HepG2 (cell line): ENCODE measurements around the gene SWI5. TPM values are rescaled to one million over a fixed set of nuclear protein-coding genes. Genes with fewer than 3 reads are reported as not detected.

ENCODE experiments used
- ATAC-seq: fragments of 200-7000 bp; cut with Tn5 transposase; 3 replicates; pipeline ENCODE4 v1.9.1; 2020; ENCODE audit warnings: mild to moderate bottlenecking, moderate library complexity
- Bru-seq: library from RNA; stranded (reverse); fragments of 400-500 nt; gene quantifications from one replicate; lab custom pipeline; 2021; lab: Mats Ljungman, UMichigan
- BruChase-seq, 2 experiments: library from RNA; stranded (reverse); fragments of 400-500 nt; gene quantifications; one replicate each; lab custom pipeline; 2021; lab: Mats Ljungman, UMichigan
- BruUV-seq: library from RNA; stranded (reverse); fragments of 400-500 nt; replicated peaks from 2 replicates; lab custom pipeline; 2021; lab: Mats Ljungman, UMichigan
- CTCF ChIA-PET: fragments of 300-600 bp; formaldehyde crosslinking; extraction: SDS; loops from one replicate; lab custom pipeline; 2021; ENCODE audit warnings: low total read pairs, inconsistent platforms, low intra/inter-chr PET ratio; lab: Yijun Ruan, JAX
- POLR2A ChIA-PET: fragments of 350-600 bp; sonication (Branson Sonifier 250); formaldehyde crosslinking; loops from one replicate; lab custom pipeline; 2020; ENCODE audit warnings: antibody characterized with exemption, inconsistent platforms; lab: Yijun Ruan, JAX
- DNase-seq: peaks from one replicate; pipeline ENCODE4 v3.0.0-alpha.2; 2015; ENCODE audit warnings: low spot score
- FAIRE-seq: peaks from 3 replicates; lab custom pipeline; 2011; peaks lifted over from hg19 to GRCh38; lab: Jason Lieb, UNC
- H2AFZ ChIP-seq: one replicate; pipeline ENCODE4 v1.6.1; 2011; ENCODE audit warnings: low read length, inconsistent platforms
- H3K27ac ChIP-seq: fragments of 300-600 bp; 3 replicates; pipeline ENCODE4 v1.8.0; 2011; ENCODE audit warnings: mixed run types, mild to moderate bottlenecking, mixed read lengths, low read length, inconsistent platforms; ENCODE audit not compliant: insufficient read depth; ENCODE audit errors: extremely low read length
- H3K27me3 ChIP-seq, 2 experiments: fragments of 200-600 bp in 1 of 2; 2 replicates in 1 of 2; 3 replicates in 1 of 2; pipeline versions ENCODE4 v1.6.0 to v1.8.0; 2011; ENCODE audit warnings: low read length in 2 of 2, mild to moderate bottlenecking in 2 of 2, moderate library complexity in 2 of 2, inconsistent platforms in 1 of 2; ENCODE audit not compliant: insufficient read depth in 2 of 2, control insufficient read depth in 1 of 2
- H3K36me3 ChIP-seq, 2 experiments: fragments of 200-600 bp in 1 of 2; replicated peaks in 1 of 2; 2 replicates in 1 of 2; 3 replicates in 1 of 2; pipeline versions ENCODE4 v1.5.1 to v1.8.0; 2011; ENCODE audit warnings: low read length in 2 of 2, inconsistent platforms in 1 of 2; ENCODE audit not compliant: insufficient read depth in 2 of 2, control insufficient read depth in 1 of 2
- H3K4me1 ChIP-seq: 2 replicates; pipeline ENCODE4 v1.5.1; 2012; ENCODE audit warnings: low read length, inconsistent platforms; ENCODE audit not compliant: insufficient read depth
- H3K4me2 ChIP-seq: 2 replicates; pipeline ENCODE4 v1.6.0; 2011; ENCODE audit warnings: low read depth, low read length, inconsistent platforms
- H3K4me3 ChIP-seq, 3 experiments: fragments of 200-600 bp in 1 of 3; sonication (generic), shearing (Covaris generic) in 1 of 3; replicated peaks in 1 of 3; 2 replicates each; pipeline ENCODE4 v1.5.1; 2011 to 2016; ENCODE audit warnings: low read length in 3 of 3, inconsistent platforms in 2 of 3, low read depth in 2 of 3, mild to moderate bottlenecking in 2 of 3, control low read depth in 1 of 3, mixed read lengths in 1 of 3; ENCODE audit not compliant: insufficient read depth in 1 of 3
- H3K79me2 ChIP-seq: one replicate; pipeline ENCODE4 v1.6.1; 2011; ENCODE audit warnings: low read length, inconsistent platforms; ENCODE audit not compliant: insufficient read depth
- H3K9ac ChIP-seq: 2 replicates; pipeline ENCODE4 v1.6.0; 2011; ENCODE audit warnings: mild to moderate bottlenecking, low read depth, low read length, inconsistent platforms; ENCODE audit not compliant: insufficient read depth
- H3K9me3 ChIP-seq: 2 replicates; pipeline ENCODE4 v1.5.1; 2012; ENCODE audit warnings: mild to moderate bottlenecking, low read length
- H4K20me1 ChIP-seq: 2 replicates; pipeline ENCODE4 v1.6.0; 2011; ENCODE audit warnings: inconsistent platforms, mild to moderate bottlenecking, low read length, moderate library complexity; ENCODE audit not compliant: insufficient read depth
- ARID4A ChIP-seq: sonication (generic); formaldehyde crosslinking; IDR thresholded peaks from 2 replicates; pipeline ENCODE4 v1.5.0; 2020; ENCODE audit warnings: mild to moderate bottlenecking, missing genetic modification reagents, borderline replicate concordance
- HNF1B ChIP-seq: sonication (generic); formaldehyde crosslinking; IDR thresholded peaks from 2 replicates; pipeline ENCODE4 v1.5.1; 2020; ENCODE audit warnings: mild to moderate bottlenecking, moderate library complexity, missing genetic modification reagents
- KDM3A ChIP-seq: IDR thresholded peaks from 2 replicates; pipeline ENCODE4 v1.6.1; 2018; ENCODE audit warnings: low read depth, missing compliant biosample characterization
- MLX ChIP-seq: IDR thresholded peaks from 2 replicates; pipeline ENCODE4 v1.6.1; 2016
- NFKBIZ ChIP-seq: IDR thresholded peaks from 2 replicates; pipeline ENCODE4 v1.6.1; 2018; ENCODE audit warnings: missing genetic modification reagents, missing compliant biosample characterization
- SALL2 ChIP-seq: sonication (generic); formaldehyde crosslinking; IDR thresholded peaks from 2 replicates; pipeline ENCODE4 v1.8.1; 2023; ENCODE audit warnings: mild to moderate bottlenecking, missing genetic modification reagents, inconsistent platforms
- SOX6 ChIP-seq, 2 experiments: fragments of 450-650 bp in 1 of 2; sonication (generic) in 1 of 2; formaldehyde crosslinking in 1 of 2; IDR thresholded peaks; 2 replicates each; pipeline versions ENCODE4 v1.4.0 to v1.6.1; 2017 to 2020; ENCODE audit warnings: antibody characterized with exemption in 1 of 2, mild to moderate bottlenecking in 1 of 2, missing genetic modification reagents in 1 of 2
- ZNF101 ChIP-seq: sonication (generic); formaldehyde crosslinking; IDR thresholded peaks from 2 replicates; pipeline ENCODE4 v1.4.0; 2020; ENCODE audit warnings: mild to moderate bottlenecking, low read depth, missing genetic modification reagents, borderline replicate concordance
- ZNF709 ChIP-seq: sonication (generic); formaldehyde crosslinking; IDR thresholded peaks from 2 replicates; pipeline ENCODE4 v1.5.0; 2020; ENCODE audit warnings: mild to moderate bottlenecking, missing genetic modification reagents
- ZNF746 ChIP-seq: sonication (generic); formaldehyde crosslinking; IDR thresholded peaks from 2 replicates; pipeline ENCODE4 v1.8.0; 2022; ENCODE audit warnings: mild to moderate bottlenecking, missing genetic modification reagents
- WGBS: methylation state at CpG from one replicate; pipeline ENCODE4 v1.1.6; 2017; ENCODE audit warnings: low lambda C conversion rate; 5-methylcytosine and 5-hydroxymethylcytosine counted together
- in situ Hi-C: cut with HindIII; loops from 2 replicates; pipeline ENCODE4 v1.10.0; 2017; ENCODE audit warnings: low pct_unique_long_range_greater_than_20kb; ENCODE audit not compliant: extremely low pct_ligation_motif_present
- intact Hi-C: fragments of 100-400 bp; cut with micrococcal nuclease; formaldehyde crosslinking; loops from one replicate; pipeline ENCODE4 v1.10.0; 2022; ENCODE audit not compliant: unreplicated experiment
- long read RNA-seq, 2 experiments: library from RNA in 1 of 2; library from polyadenylated mRNA in 1 of 2; stranded (forward) in 1 of 2; unstranded in 1 of 2; transcript quantifications; one replicate each; pipeline ENCODE4 v2.0.0, GENCODE V29; 2019 to 2022
- polyA minus RNA-seq, 3 experiments: library from RNA; depleted of rRNA, polyadenylated mRNA; stranded (reverse); fragments of >200 nt; gene quantifications; 2 replicates each; pipeline ENCODE4 v1.2.3, GENCODE V29; 2011; ENCODE audit warnings: low replicate concordance in 1 of 3
- polyA plus RNA-seq, 8 experiments: library from polyadenylated mRNA; depleted of rRNA in 3 of 8; stranded (reverse) in 7 of 8; unstranded in 1 of 8; fragments of >200 nt; fragmentation: Illumina TruSeq in 4 of 8; extraction: Trizol in 4 of 8; gene quantifications; 2 replicates each; pipeline versions ENCODE4 v1.2.1 to v1.2.3, GENCODE V29; 2011 to 2016; ENCODE audit warnings: low read depth in 4 of 8, missing spikeins in 1 of 8, mixed read lengths in 1 of 8; ENCODE audit not compliant: insufficient read depth in 1 of 8
- total RNA-seq, 5 experiments: library from RNA; depleted of rRNA; stranded (reverse); fragments of >200 nt; fragmentation: Illumina TruSeq; extraction: Trizol; gene quantifications; 2 replicates each; pipeline ENCODE4 v1.2.3, GENCODE V29; 2016; ENCODE audit warnings: low read depth in 1 of 5

Gene SWI5
- total RNA-seq (2016; rRNA removed; fragmentation: Illumina TruSeq; extraction: Trizol) (39.2 and 46.5 TPM in 2 replicates), polyA plus RNA-seq (2011; rRNA removed) (41.0 and 48.7 TPM in 2 replicates), polyA minus RNA-seq (2011; rRNA and poly(A)+ RNA removed; ENCODE audit: low replicate concordance) (15.4 and 63.7 TPM in 2 replicates), Bru-seq, nascent RNA (percentile 48 among the genes with signal in this experiment), BruChase-seq, experiment 1, labeled RNA remaining after a 6-hour chase (percentile 49 among the genes with signal in this experiment), BruChase-seq, experiment 2, labeled RNA remaining after a 2-hour chase (percentile 47 among the genes with signal in this experiment)
- 10.4 and 11.6 TPM in 2 replicates for total RNA-seq (2016; cell fraction: cytosol; rRNA removed; fragmentation: Illumina TruSeq; extraction: Trizol; ENCODE audit: low read depth)
- total RNA-seq (2016; cell fraction: insoluble cytoplasmic fraction; rRNA removed; fragmentation: Illumina TruSeq; extraction: Trizol) = 42.5 and 47.8 TPM in 2 replicates
- 25.1 and 25.9 TPM in 2 replicates for total RNA-seq (2016; cell fraction: membrane; rRNA removed; fragmentation: Illumina TruSeq; extraction: Trizol)
- total RNA-seq (2016; cell fraction: nucleus; rRNA removed; fragmentation: Illumina TruSeq; extraction: Trizol) = 15.1 and 18.1 TPM in 2 replicates
- 45.9 and 57.9 TPM in 2 replicates for polyA plus RNA-seq (2011; cell fraction: cytosol; rRNA removed)
- 18.6 and 19.1 TPM in 2 replicates for polyA plus RNA-seq (2011; cell fraction: nucleus; rRNA removed)
- 22.3 and 22.7 TPM in 2 replicates for polyA plus RNA-seq (2012)
- polyA plus RNA-seq (2016; cell fraction: cytosol; fragmentation: Illumina TruSeq; extraction: Trizol; ENCODE audit: low read depth) = 16.0 and 21.0 TPM in 2 replicates
- 58.7 and 61.9 TPM in 2 replicates for polyA plus RNA-seq (2016; cell fraction: insoluble cytoplasmic fraction; fragmentation: Illumina TruSeq; extraction: Trizol; ENCODE audit: low read depth)
- 28.9 and 29.7 TPM in 2 replicates for polyA plus RNA-seq (2016; cell fraction: membrane; fragmentation: Illumina TruSeq; extraction: Trizol; ENCODE audit: low read depth)
- polyA plus RNA-seq (2016; cell fraction: nucleus; fragmentation: Illumina TruSeq; extraction: Trizol; ENCODE audit: insufficient read depth, low read depth) = 30.7 and 35.4 TPM in 2 replicates
- 4.9 and 5.7 TPM in 2 replicates for polyA minus RNA-seq (2011; cell fraction: cytosol; rRNA and poly(A)+ RNA removed)
- 6.8 and 9.6 TPM in 2 replicates for polyA minus RNA-seq (2011; cell fraction: nucleus; rRNA and poly(A)+ RNA removed)
- long read RNA-seq, experiment 1, transcript SWI5-201 (5 exons, 980 nt) = minor isoform, 8 of 36 reads
- long read RNA-seq, experiment 1, transcript SWI5-203 (5 exons, 763 nt) = major isoform, 18 of 36 reads
- long read RNA-seq, experiment 1, partial matches to known transcripts = 5 of 36 reads
- long read RNA-seq, experiment 1, other reads (novel, unspliced or antisense) = 2 of 36 reads
- long read RNA-seq, experiment 2, transcript SWI5-203 (5 exons, 763 nt) = major isoform, 19 of 38 reads
- long read RNA-seq, experiment 2, transcript SWI5-201 (5 exons, 980 nt) = minor isoform, 11 of 38 reads
- long read RNA-seq, experiment 2, partial matches to known transcripts = 2 of 38 reads
- long read RNA-seq, experiment 2, other reads (novel, unspliced or antisense) = 2 of 38 reads

GRCh38 chr9:128276008-128276573, at the start of gene SWI5:
SWI5 (plus strand) TSS chr9:128276276.
- no peaks in the 10 kb centered on the region for H3K9me3 ChIP-seq
- CTCF ChIA-PET = no interaction called here
- peak; percentile 96 for ATAC-seq
- peak within 1 kb of the TSS; percentile 93 for H3K4me2 ChIP-seq
- intact Hi-C loops (no loop called here), in situ Hi-C loops (no loop called here)
- H3K4me1 ChIP-seq = peaks cover 29% of the 10 kb centered on the region
- H3K79me2 ChIP-seq = peaks cover 30% of the 10 kb centered on the region
- peak within 1 kb of the TSS; percentile 85 for H3K27ac ChIP-seq
- H3K27me3 ChIP-seq = no peaks in the 10 kb centered on the region; a peak in 1 of 5 replicates
- peak within 1 kb of the TSS; percentile 91 to 98 (median 96) for H3K4me3 ChIP-seq
- H3K36me3 ChIP-seq = peaks cover 6 to 23% of the 10 kb centered on the region in 2 experiments; a peak in 3 of 5 replicates
- peak; percentile 97 for FAIRE-seq
- BruUV-seq = no TSS peak
- H2AFZ ChIP-seq = peak within 1 kb of the TSS; percentile 28
- peak; percentile 96 for DNase-seq
- 0% methylated on average over 11 of the region's 38 CpGs for WGBS
- H4K20me1 ChIP-seq = 0 out of 2 replicates have a peak, but pooled peaks cover 5% of the 10 kb centered on the region
- H3K9ac ChIP-seq = peak within 1 kb of the TSS; percentile 94
- POLR2A ChIA-PET = interaction anchor here (0.5 to 2.1 kb wide), 26 partner anchors 8 to 279 kb away, joined by 3 to 21 read pairs (median 4); partner anchors contain the start of genes BBLN, CERCAM, GLE1 and SPTAN1
- TF ChIP-seq KDM3A (CRISPR knock-in tag) (no peak; the same call in 1 of the 2 replicates), SALL2 (CRISPR knock-in tag) (no peak), HNF1B (CRISPR knock-in tag) (peak; percentile 60; the same call in 1 of the 2 replicates), ZNF101 (CRISPR knock-in tag) (no peak), SOX6 (IDR thresholded peaks at IDR 0.05) (no peak), SOX6 (CRISPR knock-in tag; IDR thresholded peaks at IDR 0.05) (peak; percentile 52; the same call in 1 of the 2 replicates), NFKBIZ (CRISPR knock-in tag) (no peak), ARID4A (CRISPR knock-in tag) (peak; percentile 54), MLX (no peak), ZNF746 (CRISPR knock-in tag) (no peak), ZNF709 (CRISPR knock-in tag) (0 out of 2 replicates have a peak, but pooled peaks have one; percentile 31)
